ENCODE measurements around the gene BMPER.

Gene BMPER

DNA sequence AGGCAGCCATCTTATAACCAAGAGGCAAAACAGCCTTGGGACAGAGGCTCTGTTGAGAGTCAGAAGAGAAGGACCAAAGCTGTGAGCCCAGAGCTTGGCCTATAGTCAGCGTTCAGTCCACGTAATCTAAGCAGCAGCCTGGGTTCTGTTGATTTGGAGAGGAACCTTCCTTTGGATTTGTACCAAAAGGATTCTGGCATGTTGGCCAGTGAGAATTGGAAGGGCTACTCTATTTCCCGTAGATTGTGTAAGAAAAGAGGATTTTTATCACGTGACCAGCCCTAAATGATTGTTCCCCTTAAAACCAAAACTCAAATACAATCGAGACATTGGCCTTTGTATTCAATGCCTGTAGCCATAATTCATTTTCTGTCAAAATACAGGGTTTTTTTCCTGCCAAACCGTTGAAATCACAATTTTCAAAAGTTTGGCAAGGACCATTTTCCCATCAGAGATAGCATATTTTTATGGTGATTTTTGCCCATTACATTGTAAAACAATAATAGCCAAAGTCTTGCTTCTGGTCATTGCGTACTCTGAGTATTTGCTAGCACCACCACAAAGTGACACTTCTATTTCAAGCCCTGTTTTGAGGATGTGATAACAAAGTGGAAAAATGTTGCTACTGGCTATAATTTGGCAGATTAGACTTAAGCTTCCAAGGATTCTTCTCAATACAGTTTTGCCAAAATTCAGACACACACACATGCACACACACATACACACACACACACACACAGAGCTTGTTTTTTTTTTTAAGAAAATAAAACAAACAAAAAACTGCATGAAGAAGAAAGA is 23.1 kb upstream of the BMPER start:
- no peak overlapping the region for H3K4me3 ChIP-seq (ENCODE audit: low read length)
- DNase-seq (ENCODE audit: low read depth), result no peak
- TF ChIP-seq, protein P1, sequence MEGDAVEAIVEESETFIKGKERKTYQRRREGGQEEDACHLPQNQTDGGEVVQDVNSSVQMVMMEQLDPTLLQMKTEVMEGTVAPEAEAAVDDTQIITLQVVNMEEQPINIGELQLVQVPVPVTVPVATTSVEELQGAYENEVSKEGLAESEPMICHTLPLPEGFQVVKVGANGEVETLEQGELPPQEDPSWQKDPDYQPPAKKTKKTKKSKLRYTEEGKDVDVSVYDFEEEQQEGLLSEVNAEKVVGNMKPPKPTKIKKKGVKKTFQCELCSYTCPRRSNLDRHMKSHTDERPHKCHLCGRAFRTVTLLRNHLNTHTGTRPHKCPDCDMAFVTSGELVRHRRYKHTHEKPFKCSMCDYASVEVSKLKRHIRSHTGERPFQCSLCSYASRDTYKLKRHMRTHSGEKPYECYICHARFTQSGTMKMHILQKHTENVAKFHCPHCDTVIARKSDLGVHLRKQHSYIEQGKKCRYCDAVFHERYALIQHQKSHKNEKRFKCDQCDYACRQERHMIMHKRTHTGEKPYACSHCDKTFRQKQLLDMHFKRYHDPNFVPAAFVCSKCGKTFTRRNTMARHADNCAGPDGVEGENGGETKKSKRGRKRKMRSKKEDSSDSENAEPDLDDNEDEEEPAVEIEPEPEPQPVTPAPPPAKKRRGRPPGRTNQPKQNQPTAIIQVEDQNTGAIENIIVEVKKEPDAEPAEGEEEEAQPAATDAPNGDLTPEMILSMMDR (conservative IDR thresholded peaks at IDR 0.05; ENCODE audit: low read depth, low read length), result no peak

- DNase-seq (ENCODE audit: low read depth), result no peak
- TF ChIP-seq, protein P1 (conservative IDR thresholded peaks at IDR 0.05; ENCODE audit: low read depth, low read length), result no peak
- H3K4me3 ChIP-seq (ENCODE audit: low read length), result no peak overlapping the region
Observed at GRCh38 chr7:33882950-33883670, 22.2 kb upstream of the BMPER start.

- DNase-seq (ENCODE audit: low read depth), result no peak
- TF ChIP-seq, protein P1 (conservative IDR thresholded peaks at IDR 0.05; ENCODE audit: low read depth, low read length), result no peak
- no peak overlapping the region for H3K4me3 ChIP-seq (ENCODE audit: low read length)
Observed at GRCh38 chr7:33883671-33883965, 21.7 kb upstream of the BMPER start.

DNA sequence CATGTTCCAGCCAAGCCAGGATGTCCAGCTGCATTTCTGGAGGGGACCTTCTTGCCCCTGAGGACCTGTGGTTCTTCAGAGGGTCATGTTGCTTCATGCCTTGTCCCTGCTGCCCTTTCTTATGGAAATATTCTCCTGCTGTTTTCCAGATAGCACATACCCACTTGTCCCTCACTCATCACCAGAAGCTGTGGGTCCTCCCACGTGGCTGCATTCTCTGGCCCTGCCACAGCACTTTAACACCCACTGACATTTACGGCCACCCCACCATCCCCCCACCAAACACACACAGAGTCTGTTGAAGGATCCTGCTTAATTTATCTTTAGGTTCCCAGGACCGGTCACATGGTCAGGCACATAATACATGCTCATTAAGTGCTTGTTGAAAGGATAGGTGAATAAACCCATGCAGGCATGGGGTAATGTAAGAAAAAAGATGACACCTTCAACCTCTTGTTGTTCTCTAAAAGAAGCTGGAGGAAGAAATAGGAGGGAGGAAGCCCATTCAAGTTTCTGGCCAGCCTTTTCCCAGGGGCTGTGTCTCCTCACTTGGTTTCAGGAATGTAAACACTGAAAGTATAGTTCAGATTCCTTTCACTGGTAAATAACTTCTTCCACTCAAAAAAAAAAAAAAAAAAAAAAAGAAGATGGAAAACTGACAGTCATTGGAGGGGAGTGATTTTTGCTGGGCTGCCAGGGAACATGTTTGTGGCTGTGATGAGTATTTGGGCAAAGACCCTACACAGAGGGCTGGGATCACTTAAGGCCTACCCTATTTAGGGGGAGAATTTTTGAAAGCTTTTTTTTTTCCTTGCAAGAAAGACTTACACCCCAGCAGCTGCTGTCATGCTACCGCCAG is 19.8 kb upstream of the BMPER start:
- no peak overlapping the region for H3K4me3 ChIP-seq (ENCODE audit: low read length)
- TF ChIP-seq, protein P1 (conservative IDR thresholded peaks at IDR 0.05; ENCODE audit: low read depth, low read length), result no peak
- no peak for DNase-seq (ENCODE audit: low read depth)

GRCh38 chr7:33886149-33886623 is 19.2 kb upstream of the BMPER start:
- TF ChIP-seq, protein P1 (conservative IDR thresholded peaks at IDR 0.05; ENCODE audit: low read depth, low read length), result peak; percentile 63
- DNase-seq (ENCODE audit: low read depth), result no peak
- no peak overlapping the region for H3K4me3 ChIP-seq (ENCODE audit: low read length)

GRCh38 chr7:33887266-33887975 is 17.9 kb upstream of the BMPER start:
- TF ChIP-seq, protein P1 (conservative IDR thresholded peaks at IDR 0.05; ENCODE audit: low read depth, low read length), result no peak
- DNase-seq (ENCODE audit: low read depth), result no peak

More at GRCh38 chr7:33887266-33887975, 17.9 kb upstream of the BMPER start:
- H3K4me3 ChIP-seq (ENCODE audit: low read length), result no peak overlapping the region

All from retinal pigment epithelial cell (primary cell).